Activated T-cell treated with anti-CD3 and anti-CD28 coated beads, Interleukin-2, amount 50 U/mL, for 4 hours (primary cell): ENCODE data around the gene HNRNPA1. TPM values are rescaled to one million over a fixed set of nuclear protein-coding genes. Genes with fewer than 3 reads are reported as not detected.
"Not testable (repeated sequence)": the region's sequence is repeated elsewhere in the genome, so short reads cannot be mapped to it uniquely, and the experiment has no call there.

Experiments used
- ATAC-seq, 2 donors: fragments of 200-7000 bp; cut with Tn5 transposase; one replicate each; pipeline ENCODE4 v1.10.0; 2021
- DNase-seq: peaks from one replicate; pipeline ENCODE4 v3.0.0-alpha.2; 2020
- H3K27me3 Mint-ChIP-seq: one replicate; pipeline ENCODE4 v1.8.0; 2021; ENCODE audit warnings: low read depth, mixed read lengths
- H3K36me3 Mint-ChIP-seq: one replicate; pipeline ENCODE4 v1.8.0; 2022; ENCODE audit warnings: mixed read lengths; ENCODE audit not compliant: insufficient read depth
- H3K4me1 Mint-ChIP-seq: one replicate; pipeline ENCODE4 v1.8.0; 2021; ENCODE audit warnings: low read depth, mixed read lengths
- H3K4me3 Mint-ChIP-seq: one replicate; pipeline ENCODE4 v1.8.0; 2021; ENCODE audit warnings: mild to moderate bottlenecking, moderate library complexity, mixed read lengths
- H3K9me3 Mint-ChIP-seq: one replicate; pipeline ENCODE4 v1.8.0; 2021; ENCODE audit warnings: mixed read lengths
- total RNA-seq, 3 donors: library from RNA; stranded (reverse); gene quantifications; one replicate each; pipeline ENCODE4 v1.2.1, GENCODE V29; 2021

Gene HNRNPA1
- total RNA-seq, 3 donors from 2014 or later: 2,725 to 2,849 (median 2,779) TPM

GRCh38 chr12:54259194-54260011 is 21.1 kb upstream of the HNRNPA1 start:
- no peaks in the 10 kb centered on the region for H3K9me3 Mint-ChIP-seq
- DNase-seq (peak; percentile 19), ATAC-seq (peak; percentile 79 to 88)
- H3K4me1 Mint-ChIP-seq: peaks cover 27% of the 10 kb centered on the region
- H3K27me3 Mint-ChIP-seq: no peaks in the 10 kb centered on the region
- peaks cover 11% of the 10 kb centered on the region for H3K36me3 Mint-ChIP-seq
- peak overlapping the region; percentile 47 for H3K4me3 Mint-ChIP-seq

GRCh38 chr12:54261815-54262402 is 18.6 kb upstream of the HNRNPA1 start:
- H3K36me3 Mint-ChIP-seq: peaks cover 4% of the 10 kb centered on the region
- peaks cover 27% of the 10 kb centered on the region for H3K4me1 Mint-ChIP-seq
- no peak for ATAC-seq
- no peak for DNase-seq
- H3K27me3 Mint-ChIP-seq: no peaks in the 10 kb centered on the region
- H3K9me3 Mint-ChIP-seq: no peaks in the 10 kb centered on the region
- H3K4me3 Mint-ChIP-seq: no peak overlapping the region

GRCh38 chr12:54262403-54262925 is 18.1 kb upstream of the HNRNPA1 start:
- no peaks in the 10 kb centered on the region for H3K9me3 Mint-ChIP-seq
- peaks cover 27% of the 10 kb centered on the region for H3K4me1 Mint-ChIP-seq
- DNase-seq: no peak
- ATAC-seq: no peak
- H3K4me3 Mint-ChIP-seq: no peak overlapping the region
- H3K36me3 Mint-ChIP-seq: peaks cover 1% of the 10 kb centered on the region
- H3K27me3 Mint-ChIP-seq: no peaks in the 10 kb centered on the region

- H3K27me3 Mint-ChIP-seq: no peaks in the 10 kb centered on the region
- no peak overlapping the region for H3K4me3 Mint-ChIP-seq
- no peak for DNase-seq
- H3K4me1 Mint-ChIP-seq: peaks cover 15% of the 10 kb centered on the region
- no peaks in the 10 kb centered on the region for H3K9me3 Mint-ChIP-seq
- no peaks in the 10 kb centered on the region for H3K36me3 Mint-ChIP-seq
- no peak for ATAC-seq
Observed at GRCh38 chr12:54265364-54265812, 15.1 kb upstream of the HNRNPA1 start.

GRCh38 chr12:54266852-54267251 is 13.7 kb upstream of the HNRNPA1 start:
- DNase-seq (no peak), ATAC-seq (no peak)
- H3K4me3 Mint-ChIP-seq: no peak overlapping the region
- no peaks in the 10 kb centered on the region for H3K27me3 Mint-ChIP-seq
- H3K4me1 Mint-ChIP-seq: peaks cover 21% of the 10 kb centered on the region
- no peaks in the 10 kb centered on the region for H3K36me3 Mint-ChIP-seq
- no peaks in the 10 kb centered on the region for H3K9me3 Mint-ChIP-seq

- peak in 1 of 2 donors; percentile 46 for ATAC-seq
- no peaks in the 10 kb centered on the region for H3K9me3 Mint-ChIP-seq
- no peaks in the 10 kb centered on the region for H3K27me3 Mint-ChIP-seq
- peaks cover 35% of the 10 kb centered on the region for H3K4me1 Mint-ChIP-seq
- H3K4me3 Mint-ChIP-seq: no peak overlapping the region
- H3K36me3 Mint-ChIP-seq: peaks cover 8% of the 10 kb centered on the region
- DNase-seq: no peak
Observed at GRCh38 chr12:54270345-54270744, 10.2 kb upstream of the HNRNPA1 start.

GRCh38 chr12:54272214-54272613 is 8.3 kb upstream of the HNRNPA1 start:
- peaks cover 8% of the 10 kb centered on the region for H3K36me3 Mint-ChIP-seq
- peaks cover 46% of the 10 kb centered on the region for H3K4me1 Mint-ChIP-seq
- no peak overlapping the region for H3K4me3 Mint-ChIP-seq
- DNase-seq: no peak
- no peaks in the 10 kb centered on the region for H3K27me3 Mint-ChIP-seq
- H3K9me3 Mint-ChIP-seq: no peaks in the 10 kb centered on the region
- peak; percentile 75 to 78 for ATAC-seq

- Mint-ChIP-seq H3K4me3 (no peak overlapping the region), H3K9me3 (no peaks in the 10 kb centered on the region), H3K27me3 (no peaks in the 10 kb centered on the region), H3K36me3 (peaks cover 8% of the 10 kb centered on the region), H3K4me1 (peaks cover 56% of the 10 kb centered on the region)
- no peak for DNase-seq
- ATAC-seq: no peak
Observed at GRCh38 chr12:54273981-54274380, 6.5 kb upstream of the HNRNPA1 start.

GRCh38 chr12:54276368-54276767 is 4.2 kb upstream of the HNRNPA1 start:
- Mint-ChIP-seq H3K27me3 (no peaks in the 10 kb centered on the region), H3K9me3 (no peaks in the 10 kb centered on the region), H3K4me3 (peak overlapping the region; percentile 27), H3K4me1 (peaks cover 44% of the 10 kb centered on the region), H3K36me3 (peaks cover 8% of the 10 kb centered on the region)
- no peak for ATAC-seq
- DNase-seq: no peak

GRCh38 chr12:54277823-54278276 is 2.7 kb upstream of the HNRNPA1 start:
- Mint-ChIP-seq H3K36me3 (peaks cover 8% of the 10 kb centered on the region), H3K4me1 (peaks cover 37% of the 10 kb centered on the region), H3K9me3 (no peaks in the 10 kb centered on the region), H3K4me3 (no peak overlapping the region), H3K27me3 (no peaks in the 10 kb centered on the region)
- no peak for DNase-seq
- no peak for ATAC-seq

GRCh38 chr12:54279227-54279631 is 1.3 kb upstream of the HNRNPA1 start:
- H3K27me3 Mint-ChIP-seq: no peaks in the 10 kb centered on the region
- no peak overlapping the region for H3K4me3 Mint-ChIP-seq
- no peaks in the 10 kb centered on the region for H3K9me3 Mint-ChIP-seq
- ATAC-seq (peak in 1 of 2 donors; percentile 0), DNase-seq (no peak)
- H3K4me1 Mint-ChIP-seq: peaks cover 45% of the 10 kb centered on the region
- no peaks in the 10 kb centered on the region for H3K36me3 Mint-ChIP-seq

- DNase-seq (peak; percentile 99), ATAC-seq (peak; percentile 75 to 79)
- Mint-ChIP-seq H3K27me3 (no peaks in the 10 kb centered on the region), H3K9me3 (no peaks in the 10 kb centered on the region), H3K36me3 (no peaks in the 10 kb centered on the region), H3K4me3 (no peak within 1 kb of the TSS), H3K4me1 (peaks cover 47% of the 10 kb centered on the region)
Observed at GRCh38 chr12:54279632-54280467, 676 bp upstream of the HNRNPA1 start, which contains the start of gene CBX5. TSS of gene CBX5 (minus strand) at chr12:54280122. CDS start at chr12:54257650, 22,472 bp downstream.

- not testable (repeated sequence) for H3K36me3 Mint-ChIP-seq, H3K4me3 Mint-ChIP-seq, H3K9me3 Mint-ChIP-seq, H3K27me3 Mint-ChIP-seq, DNase-seq, ATAC-seq
- peaks cover 49% of the 10 kb centered on the region for H3K4me1 Mint-ChIP-seq
Observed at GRCh38 chr12:54281261-54281638, 724 bp downstream of the HNRNPA1 start.

- H3K4me3 Mint-ChIP-seq, H3K27me3 Mint-ChIP-seq, H3K9me3 Mint-ChIP-seq, ATAC-seq, DNase-seq, H3K36me3 Mint-ChIP-seq: not testable (repeated sequence)
- peaks cover 48% of the 10 kb centered on the region for H3K4me1 Mint-ChIP-seq
Observed at GRCh38 chr12:54281694-54282093, 1.2 kb downstream of the HNRNPA1 start.
